RWPE2 (cell line): ENCODE results near the gene LCN10.

Source experiments
- ATAC-seq: fragments of 200-7000 bp; cut with Tn5 transposase; 3 replicates; pipeline ENCODE4 v1.9.1; 2021; ENCODE audit warnings: low read depth
- DNase-seq: peaks from one replicate; pipeline ENCODE4 v3.0.0-alpha.2; 2020; ENCODE audit warnings: low spot score
- H3K27ac ChIP-seq: fragments of 450-650 bp; 2 replicates; pipeline ENCODE4 v1.5.1; 2017; ENCODE audit warnings: mild to moderate bottlenecking; ENCODE audit not compliant: poor library complexity, severe bottlenecking
- H3K27me3 ChIP-seq: fragments of 250-450 bp; sonication (Bioruptor Pico); 2 replicates; pipeline ENCODE4 v1.5.1; 2021; ENCODE audit warnings: mild to moderate bottlenecking, moderate library complexity; ENCODE audit not compliant: insufficient read depth, poor library complexity, severe bottlenecking
- H3K36me3 ChIP-seq: fragments of 250-450 bp; sonication (Bioruptor Pico); 2 replicates; pipeline ENCODE4 v1.5.1; 2020; ENCODE audit warnings: low read depth, mild to moderate bottlenecking, moderate library complexity
- H3K4me1 ChIP-seq: fragments of 250-450 bp; sonication (Bioruptor Pico); 2 replicates; pipeline ENCODE4 v1.5.1; 2021; ENCODE audit warnings: mild to moderate bottlenecking, moderate library complexity; ENCODE audit not compliant: insufficient read depth, poor library complexity, severe bottlenecking
- H3K4me3 ChIP-seq: fragments of 250-450 bp; sonication (Bioruptor Pico); 2 replicates; pipeline ENCODE4 v1.5.1; 2021; ENCODE audit warnings: mild to moderate bottlenecking, moderate library complexity; ENCODE audit not compliant: severe bottlenecking
- H3K9me3 ChIP-seq: fragments of 250-450 bp; sonication (Bioruptor Pico); 2 replicates; pipeline ENCODE4 v1.5.1; 2021; ENCODE audit warnings: mild to moderate bottlenecking, moderate library complexity; ENCODE audit not compliant: severe bottlenecking
- CTCF ChIP-seq: fragments of 450-650 bp; IDR thresholded peaks from one replicate; pipeline ENCODE4 v1.5.1; 2017; ENCODE audit warnings: mild to moderate bottlenecking, moderate library complexity; ENCODE audit not compliant: poor library complexity, severe bottlenecking

LCN10 gene

DNA sequence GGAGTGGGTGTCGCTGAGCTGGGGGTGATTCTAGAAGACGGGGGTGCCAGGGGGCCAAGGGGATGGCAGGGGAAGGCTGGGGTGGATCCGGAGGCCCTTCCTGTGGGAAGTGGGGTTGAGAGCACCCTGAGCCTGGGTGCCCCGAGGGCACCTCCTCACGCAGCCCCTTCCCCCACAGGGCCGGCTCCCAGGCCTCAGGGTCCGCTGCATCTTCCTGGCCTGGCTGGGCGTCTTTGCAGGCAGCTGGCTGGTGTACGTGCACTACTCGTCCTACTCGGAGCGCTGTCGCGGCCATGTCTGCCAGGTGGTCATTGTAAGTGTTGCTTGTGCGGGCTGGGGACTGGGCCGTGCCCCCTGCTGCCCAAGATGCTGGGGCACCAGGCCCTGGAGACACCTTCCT is 25.3 kb downstream of the LCN10 start:
- Histone ChIP-seq H3K27me3 (peaks cover 6% of the 10 kb centered on the region), H3K36me3 (peaks cover 5% of the 10 kb centered on the region; the same call in 1 of the 2 replicates), H3K9me3 (no peaks in the 10 kb centered on the region), H3K4me3 (no peak overlapping the region), H3K27ac (no peak overlapping the region), H3K4me1 (peaks cover 16% of the 10 kb centered on the region)
- TF ChIP-seq CTCF, result no peak
- ATAC-seq (no peak), DNase-seq (no peak)

- DNase-seq (no peak), ATAC-seq (no peak)
- no peaks in the 10 kb centered on the region for H3K4me1 ChIP-seq
- peaks cover 12% of the 10 kb centered on the region for H3K27me3 ChIP-seq
- H3K36me3 ChIP-seq, result no peaks in the 10 kb centered on the region
- H3K4me3 ChIP-seq, result no peak overlapping the region
- no peak overlapping the region for H3K27ac ChIP-seq
- no peaks in the 10 kb centered on the region for H3K9me3 ChIP-seq
- TF ChIP-seq CTCF, result no peak
Observed at GRCh38 chr9:136714893-136715274, 27.9 kb downstream of the LCN10 start.

DNA sequence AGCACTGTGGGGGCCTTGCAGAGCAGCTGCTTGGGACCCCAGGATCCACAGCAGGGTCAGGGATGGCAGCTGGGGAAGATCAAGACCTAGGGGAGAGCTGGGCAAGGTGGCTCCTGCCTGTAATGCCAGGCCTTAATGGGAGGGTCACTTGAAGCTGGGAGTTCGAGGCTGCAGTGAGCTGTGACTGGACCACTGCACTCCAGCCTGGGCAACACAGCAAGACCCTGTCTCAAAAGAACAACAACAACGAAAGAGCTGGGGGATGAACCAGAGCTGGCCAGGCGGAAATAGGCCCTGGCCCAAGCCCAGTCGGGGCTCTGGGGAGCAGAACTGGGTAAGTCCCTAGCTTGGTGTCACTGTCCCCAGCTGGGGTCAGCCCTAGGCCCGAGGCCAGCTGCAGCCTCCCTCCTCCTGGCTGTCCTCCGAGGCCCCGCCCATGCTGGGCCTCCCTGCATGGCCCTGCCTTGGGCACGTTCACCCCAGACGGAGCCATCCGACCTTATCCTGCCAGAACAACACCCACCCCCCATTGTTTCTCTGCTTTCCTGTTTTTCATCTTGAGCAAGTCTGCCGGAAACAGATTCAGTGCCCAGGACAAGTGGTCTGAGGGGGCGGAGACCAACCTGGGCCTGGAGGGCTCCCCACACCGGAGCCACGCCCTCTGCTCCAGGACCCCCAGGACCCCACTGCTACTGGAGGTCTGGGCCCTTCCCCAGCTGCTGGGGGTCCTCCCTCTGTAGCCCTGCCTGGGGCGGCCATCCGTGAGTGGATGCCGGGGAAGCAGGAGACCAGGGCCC is 28.4 kb downstream of the LCN10 start:
- Histone ChIP-seq H3K9me3 (no peaks in the 10 kb centered on the region), H3K4me3 (no peak overlapping the region), H3K27me3 (peaks cover 12% of the 10 kb centered on the region), H3K36me3 (no peaks in the 10 kb centered on the region), H3K27ac (no peak overlapping the region), H3K4me1 (no peaks in the 10 kb centered on the region)
- ATAC-seq (no peak), DNase-seq (no peak)
- TF ChIP-seq CTCF, result no peak

- Histone ChIP-seq H3K36me3 (no peaks in the 10 kb centered on the region), H3K9me3 (no peaks in the 10 kb centered on the region), H3K27ac (no peak overlapping the region), H3K27me3 (peaks cover 12% of the 10 kb centered on the region), H3K4me1 (no peaks in the 10 kb centered on the region), H3K4me3 (peak overlapping the region; percentile 38)
- DNase-seq (no peak), ATAC-seq (no peak)
- no peak for TF ChIP-seq CTCF
Observed at GRCh38 chr9:136713550-136713949, 29.2 kb downstream of the LCN10 start.
